ENCODE results near the gene ARF6. TPM values are rescaled to one million over a fixed set of nuclear protein-coding genes. Genes with fewer than 3 reads are reported as not detected.

The ARF6 gene
- polyA plus RNA-seq, 1 donor from 2014 or later = 24.1 TPM

GRCh38 chr14:49930720-49931119, 37.8 kb downstream of the ARF6 start:
- H3K79me2 ChIP-seq (replicated peaks; ENCODE audit: insufficient read depth, low read length) = no peaks in the 10 kb centered on the region
- H3K9ac ChIP-seq (ENCODE audit: low read length) = no peak overlapping the region
- H3K27me3 ChIP-seq (ENCODE audit: insufficient read depth, low read depth, low read length) = no peaks in the 10 kb centered on the region
- H3K4me2 ChIP-seq (ENCODE audit: low read length) = no peak overlapping the region
- H3K4me3 ChIP-seq (ENCODE audit: low read length) = no peak overlapping the region
- no peaks in the 10 kb centered on the region for H3K9me3 ChIP-seq (ENCODE audit: low read length)
- TF ChIP-seq SMC3 (conservative IDR thresholded peaks at IDR 0.05; ENCODE audit: poor library complexity) = no peak
- no peak for TF ChIP-seq CTCF (IDR thresholded peaks at IDR 0.05; ENCODE audit: poor library complexity, severe bottlenecking)
- TF ChIP-seq MXI1 (conservative IDR thresholded peaks at IDR 0.05; ENCODE audit: poor library complexity, severe bottlenecking) = no peak
- no peak for TF ChIP-seq EZH2 (IDR thresholded peaks at IDR 0.05; ENCODE audit: borderline replicate concordance, insufficient read depth, low read length, poor library complexity, severe bottlenecking)
- TF ChIP-seq REST (IDR thresholded peaks at IDR 0.05; ENCODE audit: borderline replicate concordance) = no peak
- TF ChIP-seq RAD21 (conservative IDR thresholded peaks at IDR 0.05) = no peak
- H3K9me2 ChIP-seq (ENCODE audit: insufficient read depth, low read length) = no peaks in the 10 kb centered on the region
- no peaks in the 10 kb centered on the region for H3F3A ChIP-seq (ENCODE audit: insufficient read depth, low read length, poor library complexity, severe bottlenecking)
- no peak overlapping the region for H3K27ac ChIP-seq (ENCODE audit: low read length)
- H4K20me1 ChIP-seq (ENCODE audit: insufficient read depth) = no peaks in the 10 kb centered on the region
- H3K36me3 ChIP-seq (ENCODE audit: insufficient read depth, low read length) = no peaks in the 10 kb centered on the region
- no peak overlapping the region for H2AFZ ChIP-seq (ENCODE audit: low read depth, low read length)

GRCh38 chr14:49931523-49931922, 38.6 kb downstream of the ARF6 start:
- no peaks in the 10 kb centered on the region for H3K36me3 ChIP-seq (ENCODE audit: insufficient read depth, low read length)
- H2AFZ ChIP-seq (ENCODE audit: low read depth, low read length) = no peak overlapping the region
- TF ChIP-seq EP300 (conservative IDR thresholded peaks at IDR 0.05; ENCODE audit: poor library complexity, severe bottlenecking) (no peak), MXI1 (conservative IDR thresholded peaks at IDR 0.05; ENCODE audit: poor library complexity, severe bottlenecking) (no peak), RAD21 (conservative IDR thresholded peaks at IDR 0.05) (no peak), SMC3 (conservative IDR thresholded peaks at IDR 0.05; ENCODE audit: poor library complexity) (no peak)
- no peak overlapping the region for H3K4me2 ChIP-seq (ENCODE audit: low read length)
- no peaks in the 10 kb centered on the region for H3K9me3 ChIP-seq (ENCODE audit: low read length)
- no peaks in the 10 kb centered on the region for H3K79me2 ChIP-seq (replicated peaks; ENCODE audit: insufficient read depth, low read length)
- no peaks in the 10 kb centered on the region for H4K20me1 ChIP-seq (ENCODE audit: insufficient read depth)
- no peaks in the 10 kb centered on the region for H3K9me2 ChIP-seq (ENCODE audit: insufficient read depth, low read length)
- H3K27me3 ChIP-seq (ENCODE audit: insufficient read depth, low read depth, low read length) = no peaks in the 10 kb centered on the region
- H3K9ac ChIP-seq (ENCODE audit: low read length) = no peak overlapping the region
- H3K4me3 ChIP-seq (ENCODE audit: low read length) = no peak overlapping the region
- H3F3A ChIP-seq (ENCODE audit: insufficient read depth, low read length, poor library complexity, severe bottlenecking) = no peaks in the 10 kb centered on the region
- no peak overlapping the region for H3K27ac ChIP-seq (ENCODE audit: low read length)

GRCh38 chr14:49933128-49933527, 40.2 kb downstream of the ARF6 start:
- Histone ChIP-seq H4K20me1 (ENCODE audit: insufficient read depth) (no peaks in the 10 kb centered on the region), H3F3A (ENCODE audit: insufficient read depth, low read length, poor library complexity, severe bottlenecking) (no peaks in the 10 kb centered on the region), H3K9me2 (ENCODE audit: insufficient read depth, low read length) (no peaks in the 10 kb centered on the region), H3K27me3 (ENCODE audit: insufficient read depth, low read depth, low read length) (no peaks in the 10 kb centered on the region), H3K4me2 (ENCODE audit: low read length) (no peak overlapping the region), H3K4me3 (ENCODE audit: low read length) (no peak overlapping the region), H3K27ac (ENCODE audit: low read length) (no peak overlapping the region), H3K36me3 (ENCODE audit: insufficient read depth, low read length) (no peaks in the 10 kb centered on the region), H3K9me3 (ENCODE audit: low read length) (no peaks in the 10 kb centered on the region), H2AFZ (ENCODE audit: low read depth, low read length) (no peak overlapping the region), H3K79me2 (replicated peaks; ENCODE audit: insufficient read depth, low read length) (no peaks in the 10 kb centered on the region), H3K9ac (ENCODE audit: low read length) (no peak overlapping the region)
- TF ChIP-seq EZH2 (IDR thresholded peaks at IDR 0.05; ENCODE audit: borderline replicate concordance, insufficient read depth, low read length, poor library complexity, severe bottlenecking) (no peak), TAF1 (IDR thresholded peaks at IDR 0.05; ENCODE audit: low read depth) (no peak), POLR2AphosphoS5 (IDR thresholded peaks at IDR 0.05) (no peak), CTCF (IDR thresholded peaks at IDR 0.05; ENCODE audit: poor library complexity, severe bottlenecking) (no peak), EP300 (conservative IDR thresholded peaks at IDR 0.05; ENCODE audit: poor library complexity, severe bottlenecking) (no peak), MXI1 (conservative IDR thresholded peaks at IDR 0.05; ENCODE audit: poor library complexity, severe bottlenecking) (no peak), SMC3 (conservative IDR thresholded peaks at IDR 0.05; ENCODE audit: poor library complexity) (no peak), RAD21 (conservative IDR thresholded peaks at IDR 0.05) (no peak), REST (IDR thresholded peaks at IDR 0.05; ENCODE audit: borderline replicate concordance) (no peak)
